Endothelial cell of umbilical vein (primary cell): Measurements from ENCODE around the gene CTNNA2. TPM values are rescaled to one million over a fixed set of nuclear protein-coding genes. Genes with fewer than 3 reads are reported as not detected.

Experiments
- BruUV-seq: library from RNA; stranded (reverse); fragments of 400-500 nt; replicated peaks from 2 replicates; lab custom pipeline; 2021; lab: Mats Ljungman, UMichigan
- CTCF ChIA-PET: fragments of 300-600, 350-600 bp; sonication (Branson Sonifier 250); formaldehyde crosslinking; loops from one replicate; lab custom pipeline; 2021; ENCODE audit warnings: antibody characterized with exemption, inconsistent platforms; lab: Charles Lee
- POLR2A ChIA-PET: fragments of 300-600, 350-600 bp; sonication (Branson Sonifier 250); formaldehyde crosslinking; loops from one replicate; lab custom pipeline; 2021; ENCODE audit warnings: antibody characterized with exemption, inconsistent platforms; lab: Charles Lee
- DNase-seq: peaks from one replicate; pipeline ENCODE4 v3.0.0-alpha.2; 2011; ENCODE audit warnings: low read depth, low spot score
- FAIRE-seq: peaks from 2 replicates; lab custom pipeline; 2011; peaks lifted over from hg19 to GRCh38; lab: Jason Lieb, UNC
- H2AFZ ChIP-seq: 2 replicates; pipeline ENCODE4 v1.6.0; 2012; ENCODE audit warnings: low read depth, low read length, control low read depth, inconsistent platforms
- H3K27ac ChIP-seq: 2 replicates; pipeline ENCODE4 v1.5.1; 2011; ENCODE audit warnings: low read depth, mild to moderate bottlenecking, control low read depth, low read length, moderate library complexity; ENCODE audit not compliant: insufficient read depth
- H3K27me3 ChIP-seq, 2 experiments: 2 replicates each; pipeline versions ENCODE4 v1.6.0 to v1.6.1; 2011; ENCODE audit warnings: low read length in 2 of 2, mixed read lengths in 1 of 2; ENCODE audit not compliant: control insufficient read depth in 2 of 2, insufficient read depth in 2 of 2
- H3K36me3 ChIP-seq, 2 experiments: 2 replicates in 1 of 2; 3 replicates in 1 of 2; pipeline ENCODE4 v1.5.1; 2011; ENCODE audit warnings: low read length in 2 of 2, mild to moderate bottlenecking in 1 of 2, moderate library complexity in 1 of 2; ENCODE audit not compliant: control insufficient read depth in 2 of 2, insufficient read depth in 2 of 2; ENCODE audit errors: extremely low read depth in 1 of 2
- H3K4me1 ChIP-seq: 3 replicates; pipeline ENCODE4 v1.5.1; 2011; ENCODE audit warnings: mild to moderate bottlenecking, low read length; ENCODE audit not compliant: control insufficient read depth, insufficient read depth; ENCODE audit errors: extremely low read depth
- H3K4me2 ChIP-seq: 2 replicates; pipeline ENCODE4 v1.6.1; 2011; ENCODE audit warnings: low read length, control low read depth, mixed read lengths; ENCODE audit not compliant: insufficient read depth
- H3K4me3 ChIP-seq, 3 experiments: fragments of 200-600 bp in 1 of 3; sonication (generic), shearing (Covaris generic) in 1 of 3; replicated peaks in 1 of 3; 2 replicates each; pipeline ENCODE4 v1.5.1; 2011 to 2016; ENCODE audit warnings: control low read depth in 3 of 3, low read length in 3 of 3, mild to moderate bottlenecking in 2 of 3, inconsistent platforms in 1 of 3, low read depth in 1 of 3, moderate library complexity in 1 of 3; ENCODE audit not compliant: insufficient read depth in 1 of 3
- H3K79me2 ChIP-seq: 2 replicates; pipeline ENCODE4 v1.6.0; 2012; ENCODE audit warnings: low read length, inconsistent platforms; ENCODE audit not compliant: control insufficient read depth, insufficient read depth
- H3K9ac ChIP-seq: replicated peaks from 2 replicates; pipeline ENCODE3; 2011; ENCODE audit warnings: low read length, control low read depth; ENCODE audit not compliant: insufficient read depth; ENCODE audit errors: extremely low read depth
- H3K9me1 ChIP-seq: replicated peaks from 3 replicates; pipeline ENCODE4 v1.6.0; 2011; ENCODE audit warnings: mild to moderate bottlenecking, low read length; ENCODE audit not compliant: control insufficient read depth, insufficient read depth; ENCODE audit errors: extremely low read depth
- H3K9me3 ChIP-seq: replicated peaks from 2 replicates; pipeline ENCODE4 v1.5.1; 2012; ENCODE audit warnings: low read length, inconsistent platforms; ENCODE audit not compliant: control insufficient read depth, insufficient read depth
- H4K20me1 ChIP-seq: replicated peaks from 2 replicates; pipeline ENCODE3; 2011; ENCODE audit warnings: mild to moderate bottlenecking, low read length; ENCODE audit not compliant: control insufficient read depth, insufficient read depth; ENCODE audit errors: extremely low read depth
- CTCF ChIP-seq, 2 donors: IDR thresholded peaks; 1 replicate in 1 of 2; 2 replicates in 1 of 2; pipeline ENCODE4 v1.5.1; 2011; ENCODE audit warnings: low read length in 2 of 2, mild to moderate bottlenecking in 2 of 2, moderate library complexity in 2 of 2, control low read depth in 1 of 2, inconsistent platforms in 1 of 2, low read depth in 1 of 2; ENCODE audit not compliant: insufficient read depth in 1 of 2; ENCODE audit errors: extremely low read depth in 1 of 2
- EZH2 ChIP-seq: IDR thresholded peaks from 2 replicates; pipeline ENCODE4 v1.6.1; 2012; ENCODE audit warnings: borderline replicate concordance, low read depth, mild to moderate bottlenecking, moderate library complexity, low read length, inconsistent platforms; ENCODE audit not compliant: severe bottlenecking
- FOS ChIP-seq: IDR thresholded peaks from 2 replicates; pipeline ENCODE4 v1.6.1; 2011; ENCODE audit warnings: mild to moderate bottlenecking, low read length, moderate library complexity, borderline replicate concordance; ENCODE audit not compliant: insufficient read depth
- GATA2 ChIP-seq: IDR thresholded peaks from 2 replicates; pipeline ENCODE4 v1.7.0; 2011; ENCODE audit warnings: low read depth, mild to moderate bottlenecking, moderate library complexity, mixed read lengths, low read length; ENCODE audit not compliant: insufficient read length, insufficient read depth
- JUN ChIP-seq: IDR thresholded peaks from 2 replicates; pipeline ENCODE4 v1.6.1; 2011; ENCODE audit warnings: borderline replicate concordance, low read depth; ENCODE audit not compliant: insufficient read length, insufficient read depth
- MAX ChIP-seq: IDR thresholded peaks from 2 replicates; pipeline ENCODE4 v1.6.1; 2011; ENCODE audit not compliant: insufficient read depth, insufficient read length
- MYC ChIP-seq: IDR thresholded peaks from one replicate; pipeline ENCODE4 v1.6.1; 2011; ENCODE audit warnings: mild to moderate bottlenecking, low read depth, low read length
- POLR2A ChIP-seq: IDR thresholded peaks from 2 replicates; pipeline ENCODE4 v1.6.1; 2012; ENCODE audit warnings: low read depth, mild to moderate bottlenecking, control low read depth, low read length
- POLR2AphosphoS5 ChIP-seq: IDR thresholded peaks from 2 replicates; pipeline ENCODE4 v1.6.1; 2012; ENCODE audit warnings: low read depth, mild to moderate bottlenecking, control low read depth, low read length, moderate library complexity; ENCODE audit not compliant: insufficient read depth
- dilution Hi-C: fragments of 300-500 bp; cut with MboI; formaldehyde crosslinking; loops from one replicate; pipeline ENCODE4 v1.15.0; 2019; ENCODE audit warnings: low sequenced_read_pairs; ENCODE audit not compliant: extremely low pct_ligation_motif_present
- intact Hi-C: fragments of 100-400 bp; cut with micrococcal nuclease; formaldehyde crosslinking; loops from one replicate; pipeline ENCODE4 v1.10.0; 2022
- polyA plus RNA-seq, 4 experiments: library from polyadenylated mRNA; depleted of rRNA in 3 of 4; stranded (reverse) in 3 of 4; unstranded in 1 of 4; fragments of >200 nt; gene quantifications; 2 replicates each; pipeline versions ENCODE4 v1.2.1 to v1.2.3, GENCODE V29; 2011 to 2012; ENCODE audit warnings: missing spikeins in 1 of 4
- total RNA-seq: library from RNA; stranded (reverse); gene quantifications from 2 replicates; pipeline ENCODE4 v1.2.3, GENCODE V29; 2021

CTNNA2 gene
- total and polyA plus RNA-seq, 2 donors (not counting 3 experiments of a cell fraction or from before 2014, with no cell fraction given), result not detected

- no peaks in the 10 kb centered on the region for H3K27me3 ChIP-seq
- ChIA-PET POLR2A (no interaction called here), CTCF (no interaction called here)
- FAIRE-seq, result no peak
- peaks cover 2% of the 10 kb centered on the region for H3K9me3 ChIP-seq
- no peak overlapping the region for H2AFZ ChIP-seq
- no peak overlapping the region for H3K27ac ChIP-seq
- dilution Hi-C loops (no loop called here), intact Hi-C loops (no loop called here)
- H3K79me2 ChIP-seq, result no peaks in the 10 kb centered on the region
- no peak for TF ChIP-seq POLR2AphosphoS5
- no peak for TF ChIP-seq JUN
- no peak for TF ChIP-seq GATA2
- TF ChIP-seq MYC, result no peak
- TF ChIP-seq CTCF (IDR thresholded peaks at IDR 0.05; ENCODE audit: extremely low read depth in 1 of 2, insufficient read depth in 1 of 2, low read depth in 1 of 2, low read length in 2 of 2), result no peak
- no peak overlapping the region for H3K4me2 ChIP-seq
- H3K9ac ChIP-seq, result no peak overlapping the region
- H3K4me1 ChIP-seq, result no peaks in the 10 kb centered on the region
- H3K4me3 ChIP-seq, result no peak overlapping the region
- no peaks in the 10 kb centered on the region for H4K20me1 ChIP-seq
- DNase-seq, result no peak
- no TSS peak for BruUV-seq
- no peaks in the 10 kb centered on the region for H3K36me3 ChIP-seq
- no peaks in the 10 kb centered on the region for H3K9me1 ChIP-seq
Observed at GRCh38 chr2:79872656-79873055, 359.8 kb downstream of the CTNNA2 start.

- H3K4me2 ChIP-seq, result no peak overlapping the region
- H3K9me3 ChIP-seq, result peaks cover 2% of the 10 kb centered on the region
- no peaks in the 10 kb centered on the region for H3K9me1 ChIP-seq
- no peak overlapping the region for H2AFZ ChIP-seq
- no peaks in the 10 kb centered on the region for H3K79me2 ChIP-seq
- no peak for DNase-seq
- dilution Hi-C loops, result no loop called here
- POLR2A ChIA-PET, result no interaction called here
- H3K9ac ChIP-seq, result no peak overlapping the region
- H3K27me3 ChIP-seq, result no peaks in the 10 kb centered on the region
- no peak for TF ChIP-seq CTCF (IDR thresholded peaks at IDR 0.05; ENCODE audit: extremely low read depth in 1 of 2, insufficient read depth in 1 of 2, low read depth in 1 of 2, low read length in 2 of 2)
- TF ChIP-seq POLR2A, result no peak
- TF ChIP-seq MAX, result no peak
- no peak for TF ChIP-seq JUN
- no peak for TF ChIP-seq MYC
- TF ChIP-seq EZH2, result no peak
- no peak for TF ChIP-seq POLR2AphosphoS5
- no peak for TF ChIP-seq GATA2
- no peak for TF ChIP-seq FOS
- intact Hi-C loops, result no loop called here
- H3K4me3 ChIP-seq, result no peak overlapping the region
- no peak for FAIRE-seq
- no peaks in the 10 kb centered on the region for H4K20me1 ChIP-seq
- no peaks in the 10 kb centered on the region for H3K36me3 ChIP-seq
- CTCF ChIA-PET, result no interaction called here
- no TSS peak for BruUV-seq
- H3K4me1 ChIP-seq, result no peaks in the 10 kb centered on the region
- H3K27ac ChIP-seq, result no peak overlapping the region
Observed at GRCh38 chr2:79874015-79874414, 361.2 kb downstream of the CTNNA2 start.
